Peyer's patch (tissue), 4 donors: ENCODE measurements around the gene GAK. TPM values are rescaled to one million over a fixed set of nuclear protein-coding genes. Genes with fewer than 3 reads are reported as not detected.
A peak's percentile ranks its signal among the peaks of the same experiment; 100 is the strongest.

ENCODE experiments used
- DNase-seq, 3 donors: peaks; one replicate each; pipeline ENCODE4 v3.0.0-alpha.2; 2017 to 2019
- H3K27ac ChIP-seq, 4 donors: fragments of 200-600 bp; sonication (generic); one replicate each; pipeline ENCODE4 v1.5.1; 2016 to 2019
- H3K27me3 ChIP-seq, 2 donors: fragments of 200-600 bp; sonication (generic); one replicate each; pipeline ENCODE4 v1.5.1; 2019
- H3K36me3 ChIP-seq, 3 donors: fragments of 200-600 bp; sonication (generic); one replicate each; pipeline ENCODE4 v1.5.1; 2016 to 2019
- H3K4me1 ChIP-seq, 4 donors: fragments of 200-600 bp; sonication (generic); one replicate each; pipeline ENCODE4 v1.5.1; 2016 to 2019
- H3K4me3 ChIP-seq, 4 donors: fragments of 200-600 bp; sonication (generic); 1 replicate in 3 of 4; 2 replicates in 1 of 4; pipeline ENCODE4 v1.5.1; 2016 to 2019; ENCODE audit warnings: mild to moderate bottlenecking in 1 of 4
- H3K9me3 ChIP-seq, 4 donors: fragments of 200-600 bp; sonication (generic); one replicate each; pipeline ENCODE4 v1.5.1; 2016 to 2019; ENCODE audit warnings: mild to moderate bottlenecking in 1 of 4
- CTCF ChIP-seq, 6 experiments: fragments of 450-650 bp in 4 of 6; fragments of 200-600 bp in 2 of 6; sonication (generic) in 1 of 6; IDR thresholded peaks; one replicate each; pipeline ENCODE4 v1.5.1; 2017 to 2019; ENCODE audit warnings: antibody characterized with exemption in 6 of 6, mild to moderate bottlenecking in 3 of 6, moderate library complexity in 1 of 6
- POLR2A ChIP-seq, 2 donors: fragments of 450-650 bp; IDR thresholded peaks; one replicate each; pipeline ENCODE4 v1.5.1; 2017; ENCODE audit warnings: antibody characterized with exemption in 2 of 2, mild to moderate bottlenecking in 2 of 2, moderate library complexity in 2 of 2
- total RNA-seq, 4 donors: library from RNA; depleted of rRNA; stranded (reverse); fragments of >200 nt; gene quantifications; one replicate each; pipeline ENCODE4 v1.1.0, GENCODE V29; 2016

Gene GAK
- total RNA-seq, 4 donors from 2014 or later, result 248 to 362 (median 351) TPM

- DNase-seq, result peak in 1 of 3 donors; percentile 44
- no peak for TF ChIP-seq CTCF (IDR thresholded peaks at IDR 0.05)
- Histone ChIP-seq H3K9me3 (peaks cover 0 to 10% (median 0%) of the 10 kb centered on the region in 4 donors), H3K27ac (no peak overlapping the region), H3K4me1 (peaks cover 0 to 7% (median 4%) of the 10 kb centered on the region in 4 donors), H3K36me3 (no peaks in the 10 kb centered on the region), H3K27me3 (peaks cover 0 to 12% of the 10 kb centered on the region in 2 donors), H3K4me3 (no peak overlapping the region)
Measured at GRCh38 chr4:830601-831482, 101.3 kb downstream of the GAK start.

GRCh38 chr4:829761-830600 lies 102.1 kb downstream of the GAK start:
- no peak overlapping the region for H3K4me3 ChIP-seq
- peaks cover 0 to 10% (median 0%) of the 10 kb centered on the region in 4 donors for H3K9me3 ChIP-seq
- TF ChIP-seq CTCF (IDR thresholded peaks at IDR 0.05) (no peak), POLR2A (IDR thresholded peaks at IDR 0.05) (no peak)
- H3K27ac ChIP-seq, result no peak overlapping the region
- DNase-seq, result peak in 1 of 3 donors; percentile 36
- peaks cover 0 to 16% (median 6%) of the 10 kb centered on the region in 4 donors for H3K4me1 ChIP-seq
- H3K36me3 ChIP-seq, result no peaks in the 10 kb centered on the region
- peaks cover 0 to 20% of the 10 kb centered on the region in 2 donors for H3K27me3 ChIP-seq

- no peak for DNase-seq
- Histone ChIP-seq H3K4me3 (no peak overlapping the region), H3K27ac (no peak overlapping the region), H3K27me3 (peaks cover 0 to 27% of the 10 kb centered on the region in 2 donors), H3K9me3 (peaks cover 0 to 10% (median 0%) of the 10 kb centered on the region in 4 donors), H3K36me3 (no peaks in the 10 kb centered on the region), H3K4me1 (peaks cover 0 to 18% (median 6%) of the 10 kb centered on the region in 4 donors)
- TF ChIP-seq POLR2A (IDR thresholded peaks at IDR 0.05) (no peak), CTCF (IDR thresholded peaks at IDR 0.05) (no peak)
Measured at GRCh38 chr4:829291-829690, 102.8 kb downstream of the GAK start.

- Histone ChIP-seq H3K4me3 (no peak overlapping the region), H3K27me3 (peaks cover 0 to 32% of the 10 kb centered on the region in 2 donors), H3K36me3 (no peaks in the 10 kb centered on the region), H3K27ac (no peak overlapping the region), H3K4me1 (peaks cover 0 to 18% (median 6%) of the 10 kb centered on the region in 4 donors), H3K9me3 (peaks cover 0 to 10% (median 0%) of the 10 kb centered on the region in 4 donors)
- DNase-seq, result peak in 1 of 3 donors; percentile 44
- TF ChIP-seq POLR2A (IDR thresholded peaks at IDR 0.05), result no peak
- peak in 1 of 6 experiments; percentile 4 for TF ChIP-seq CTCF (IDR thresholded peaks at IDR 0.05)
Measured at GRCh38 chr4:828641-829271, 103.4 kb downstream of the GAK start.
